Measurements from ENCODE around the gene IFT43. TPM values are rescaled to one million over a fixed set of nuclear protein-coding genes. Genes with fewer than 3 reads are reported as not detected.

IFT43 gene
- total and polyA plus RNA-seq, 9 of the 15 experiments (the other 6 are each of a cell fraction or from before 2014, with no cell fraction given), result 4.9 to 12.8 (median 8.0) TPM

- no peak for ATAC-seq
- H4K20me1 ChIP-seq (replicated peaks; ENCODE audit: control insufficient read depth, insufficient read depth, low read length), result no peaks in the 10 kb centered on the region
- intact Hi-C loops (cut with micrococcal nuclease), result no loop called here
- no peak overlapping the region for H3K4me2 ChIP-seq (ENCODE audit: insufficient read depth, low read length)
- no peak overlapping the region for H3K4me3 ChIP-seq
- no peak for FAIRE-seq
- in situ Hi-C loops (cut with MboI), result no loop called here
- TF ChIP-seq ZNF184 (CRISPR knock-in tag; IDR thresholded peaks at IDR 0.05) (no peak), C11orf30 (IDR thresholded peaks at IDR 0.05; ENCODE audit: low read depth) (no peak), RBM14 (IDR thresholded peaks at IDR 0.05; ENCODE audit: borderline replicate concordance, insufficient read depth, low read depth, low read length) (no peak), KDM4B (IDR thresholded peaks at IDR 0.05; ENCODE audit: borderline replicate concordance in 2 of 2, low read depth in 1 of 2) (no peak), JUND (IDR thresholded peaks at IDR 0.05; ENCODE audit: borderline replicate concordance, low read depth, low read length) (no peak), JUND (tag; IDR thresholded peaks at IDR 0.05; ENCODE audit: borderline replicate concordance, low read depth, low read length) (no peak)
- H3K27ac ChIP-seq (ENCODE audit: extremely low read depth, low read depth, low read length), result no peak overlapping the region
- no TSS peak for BruUV-seq (replicated peaks)
- H3K79me2 ChIP-seq (ENCODE audit: control insufficient read depth, insufficient read depth, low read length), result no peaks in the 10 kb centered on the region
- no peak overlapping the region for H2AFZ ChIP-seq (ENCODE audit: low read depth, low read length)
- H3K36me3 ChIP-seq (ENCODE audit: control insufficient read depth, insufficient read depth, low read length), result no peaks in the 10 kb centered on the region
- ChIA-PET POLR2A (no interaction called here), CTCF (ENCODE audit: low intra/inter-chr PET ratio) (no interaction called here)
- H3K27me3 ChIP-seq (ENCODE audit: control insufficient read depth in 2 of 2, insufficient read depth in 2 of 2, low read length in 2 of 2), result no peaks in the 10 kb centered on the region
- no peak for DNase-seq (ENCODE audit: extremely low read depth in 1 of 4, low spot score in 3 of 4)
- H3K9me3 ChIP-seq (replicated peaks; ENCODE audit: control insufficient read depth, insufficient read depth, low read depth, low read length), result no peaks in the 10 kb centered on the region
- H3K9me1 ChIP-seq (ENCODE audit: control insufficient read depth, insufficient read depth, low read length), result no peaks in the 10 kb centered on the region
- no peaks in the 10 kb centered on the region; a peak in 1 of 5 replicates for H3K4me1 ChIP-seq (replicated peaks in 1 of 2; ENCODE audit: control insufficient read depth in 2 of 2, insufficient read depth in 2 of 2, low read length in 2 of 2)
- no peak overlapping the region for H3K9ac ChIP-seq (ENCODE audit: insufficient read depth in 1 of 2, low read depth in 2 of 2, low read length in 2 of 2)
These were observed 26.4 kb downstream of the IFT43 start for GRCh38 chr14:76011930-76012329.

GRCh38 chr14:76012354-76012753, 26.8 kb downstream of the IFT43 start:
- in situ Hi-C loops (cut with MboI) (no loop called here), intact Hi-C loops (cut with micrococcal nuclease) (no loop called here)
- H2AFZ ChIP-seq (ENCODE audit: low read depth, low read length), result no peak overlapping the region
- no peak for DNase-seq (ENCODE audit: extremely low read depth in 1 of 4, low spot score in 3 of 4)
- WGBS (ENCODE audit: insufficient coverage, low coverage, missing lambda C conversion rate), result 57% methylated on average over 5 of the region's 9 CpGs
- H3K36me3 ChIP-seq (ENCODE audit: control insufficient read depth, insufficient read depth, low read length), result no peaks in the 10 kb centered on the region
- H4K20me1 ChIP-seq (replicated peaks; ENCODE audit: control insufficient read depth, insufficient read depth, low read length), result no peaks in the 10 kb centered on the region
- no peak overlapping the region for H3K9ac ChIP-seq (ENCODE audit: insufficient read depth in 1 of 2, low read depth in 2 of 2, low read length in 2 of 2)
- ChIA-PET CTCF (ENCODE audit: low intra/inter-chr PET ratio) (no interaction called here), POLR2A (no interaction called here)
- no peak overlapping the region for H3K4me2 ChIP-seq (ENCODE audit: insufficient read depth, low read length)
- no TSS peak for BruUV-seq (replicated peaks)
- H3K4me3 ChIP-seq, result no peak overlapping the region
- no peaks in the 10 kb centered on the region for H3K9me1 ChIP-seq (ENCODE audit: control insufficient read depth, insufficient read depth, low read length)
- FAIRE-seq, result no peak
- no peak overlapping the region for H3K27ac ChIP-seq (ENCODE audit: extremely low read depth, low read depth, low read length)
- no peak for ATAC-seq
- no peaks in the 10 kb centered on the region; a peak in 1 of 5 replicates for H3K4me1 ChIP-seq (replicated peaks in 1 of 2; ENCODE audit: control insufficient read depth in 2 of 2, insufficient read depth in 2 of 2, low read length in 2 of 2)
- no peaks in the 10 kb centered on the region for H3K79me2 ChIP-seq (ENCODE audit: control insufficient read depth, insufficient read depth, low read length)
- TF ChIP-seq ZNF224 (CRISPR knock-in tag; IDR thresholded peaks at IDR 0.05), result no peak
- TF ChIP-seq SRSF3 (IDR thresholded peaks at IDR 0.05; ENCODE audit: insufficient read depth, low read length), result no peak
- TF ChIP-seq ZNF830 (CRISPR knock-in tag; IDR thresholded peaks at IDR 0.05), result no peak
- H3K9me3 ChIP-seq (replicated peaks; ENCODE audit: control insufficient read depth, insufficient read depth, low read depth, low read length), result no peaks in the 10 kb centered on the region
- no peaks in the 10 kb centered on the region for H3K27me3 ChIP-seq (ENCODE audit: control insufficient read depth in 2 of 2, insufficient read depth in 2 of 2, low read length in 2 of 2)

All from K562 (cell line).